Peyer's patch (tissue), 4 donors: ENCODE data around the gene NEIL3. TPM values are rescaled to one million over a fixed set of nuclear protein-coding genes. Genes with fewer than 3 reads are reported as not detected.

Source experiments
- DNase-seq, 3 donors: peaks; one replicate each; pipeline ENCODE4 v3.0.0-alpha.2; 2017 to 2019
- H3K27ac ChIP-seq, 4 donors: fragments of 200-600 bp; sonication (generic); one replicate each; pipeline ENCODE4 v1.5.1; 2016 to 2019
- H3K27me3 ChIP-seq, 2 donors: fragments of 200-600 bp; sonication (generic); one replicate each; pipeline ENCODE4 v1.5.1; 2019
- H3K36me3 ChIP-seq, 3 donors: fragments of 200-600 bp; sonication (generic); one replicate each; pipeline ENCODE4 v1.5.1; 2016 to 2019
- H3K4me1 ChIP-seq, 4 donors: fragments of 200-600 bp; sonication (generic); one replicate each; pipeline ENCODE4 v1.5.1; 2016 to 2019
- H3K4me3 ChIP-seq, 4 donors: fragments of 200-600 bp; sonication (generic); 1 replicate in 3 of 4; 2 replicates in 1 of 4; pipeline ENCODE4 v1.5.1; 2016 to 2019; ENCODE audit warnings: mild to moderate bottlenecking in 1 of 4
- H3K9me3 ChIP-seq, 4 donors: fragments of 200-600 bp; sonication (generic); one replicate each; pipeline ENCODE4 v1.5.1; 2016 to 2019; ENCODE audit warnings: mild to moderate bottlenecking in 1 of 4
- CTCF ChIP-seq, 6 experiments: fragments of 450-650 bp in 4 of 6; fragments of 200-600 bp in 2 of 6; sonication (generic) in 1 of 6; IDR thresholded peaks; one replicate each; pipeline ENCODE4 v1.5.1; 2017 to 2019; ENCODE audit warnings: antibody characterized with exemption in 6 of 6, mild to moderate bottlenecking in 3 of 6, moderate library complexity in 1 of 6
- POLR2A ChIP-seq, 2 donors: fragments of 450-650 bp; IDR thresholded peaks; one replicate each; pipeline ENCODE4 v1.5.1; 2017; ENCODE audit warnings: antibody characterized with exemption in 2 of 2, mild to moderate bottlenecking in 2 of 2, moderate library complexity in 2 of 2
- total RNA-seq, 4 donors: library from RNA; depleted of rRNA; stranded (reverse); fragments of >200 nt; gene quantifications; one replicate each; pipeline ENCODE4 v1.1.0, GENCODE V29; 2016

NEIL3 gene
- total RNA-seq, 4 donors from 2014 or later = 0.76 to 2.5 (median 1.3) TPM

GRCh38 chr4:177267911-177268310 lies 41.8 kb upstream of the NEIL3 start:
- TF ChIP-seq POLR2A (IDR thresholded peaks at IDR 0.05) (no peak), CTCF (IDR thresholded peaks at IDR 0.05) (no peak)
- no peaks in the 10 kb centered on the region for H3K27me3 ChIP-seq
- DNase-seq = no peak
- no peaks in the 10 kb centered on the region for H3K36me3 ChIP-seq
- no peak overlapping the region for H3K27ac ChIP-seq
- H3K4me3 ChIP-seq = no peak overlapping the region
- no peaks in the 10 kb centered on the region for H3K4me1 ChIP-seq
- no peaks in the 10 kb centered on the region for H3K9me3 ChIP-seq

GRCh38 chr4:177271091-177271490 lies 38.6 kb upstream of the NEIL3 start:
- Histone ChIP-seq H3K4me3 (no peak overlapping the region), H3K9me3 (no peaks in the 10 kb centered on the region), H3K36me3 (no peaks in the 10 kb centered on the region), H3K27me3 (no peaks in the 10 kb centered on the region), H3K27ac (no peak overlapping the region), H3K4me1 (no peaks in the 10 kb centered on the region)
- TF ChIP-seq CTCF (IDR thresholded peaks at IDR 0.05) (no peak), POLR2A (IDR thresholded peaks at IDR 0.05) (no peak)
- no peak for DNase-seq

- no peaks in the 10 kb centered on the region for H3K4me1 ChIP-seq
- no peaks in the 10 kb centered on the region for H3K27me3 ChIP-seq
- H3K9me3 ChIP-seq = no peaks in the 10 kb centered on the region
- DNase-seq = no peak
- no peak overlapping the region for H3K4me3 ChIP-seq
- TF ChIP-seq POLR2A (IDR thresholded peaks at IDR 0.05) (no peak), CTCF (IDR thresholded peaks at IDR 0.05) (no peak)
- no peak overlapping the region for H3K27ac ChIP-seq
- no peaks in the 10 kb centered on the region for H3K36me3 ChIP-seq
Measured at GRCh38 chr4:177271915-177272766, 37.5 kb upstream of the NEIL3 start.

- H3K36me3 ChIP-seq = no peaks in the 10 kb centered on the region
- no peaks in the 10 kb centered on the region for H3K9me3 ChIP-seq
- H3K27ac ChIP-seq = no peak overlapping the region
- no peaks in the 10 kb centered on the region for H3K27me3 ChIP-seq
- H3K4me1 ChIP-seq = no peaks in the 10 kb centered on the region
- DNase-seq = no peak
- no peak overlapping the region for H3K4me3 ChIP-seq
- TF ChIP-seq CTCF (IDR thresholded peaks at IDR 0.05) (no peak), POLR2A (IDR thresholded peaks at IDR 0.05) (no peak)
Measured at GRCh38 chr4:177275999-177276398, 33.7 kb upstream of the NEIL3 start.

DNA sequence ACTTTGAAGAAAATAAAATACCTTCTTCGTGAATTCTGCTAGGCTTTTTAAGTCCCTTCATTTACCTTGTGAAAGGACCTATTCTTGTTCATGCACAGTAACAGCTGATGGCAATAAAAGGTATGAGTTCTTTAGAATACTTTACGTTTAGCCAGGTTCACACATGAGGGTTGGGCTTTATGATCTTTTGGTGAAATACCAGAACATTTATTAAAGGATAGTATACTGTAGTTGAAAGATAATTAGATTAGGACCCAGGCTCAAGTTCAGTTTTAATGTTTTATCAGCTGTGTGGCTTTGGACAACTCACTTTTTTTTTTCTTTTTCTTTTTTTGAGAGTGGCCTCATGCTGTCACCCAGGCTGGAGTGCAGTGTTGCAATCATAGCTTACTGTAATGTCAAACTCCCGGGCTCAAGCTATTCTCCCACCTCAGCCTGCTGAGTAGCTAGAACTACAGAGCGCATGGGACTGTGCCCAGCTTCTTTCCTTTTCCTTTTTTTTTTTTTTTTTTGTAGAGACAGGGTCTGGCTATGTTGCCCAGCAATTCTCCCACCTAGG lies 28.2 kb upstream of the NEIL3 start:
- Histone ChIP-seq H3K36me3 (no peaks in the 10 kb centered on the region), H3K4me3 (no peak overlapping the region), H3K27me3 (no peaks in the 10 kb centered on the region), H3K27ac (no peak overlapping the region), H3K9me3 (no peaks in the 10 kb centered on the region), H3K4me1 (no peaks in the 10 kb centered on the region)
- no peak for DNase-seq
- TF ChIP-seq CTCF (IDR thresholded peaks at IDR 0.05) = no peak
- TF ChIP-seq POLR2A (IDR thresholded peaks at IDR 0.05) = no peak
